D341Med (cell line): ENCODE measurements around the gene UBE2G2.

Experiments used
- DNase-seq: peaks from one replicate; pipeline ENCODE4 v3.0.0; 2012; ENCODE audit warnings: low spot score

The UBE2G2 gene

GRCh38 chr21:44724926-44725325 is 76.7 kb downstream of the UBE2G2 start:
- DNase-seq: no peak

- DNase-seq: no peak
These were observed 77.4 kb downstream of the UBE2G2 start for GRCh38 chr21:44724196-44724595.

DNA sequence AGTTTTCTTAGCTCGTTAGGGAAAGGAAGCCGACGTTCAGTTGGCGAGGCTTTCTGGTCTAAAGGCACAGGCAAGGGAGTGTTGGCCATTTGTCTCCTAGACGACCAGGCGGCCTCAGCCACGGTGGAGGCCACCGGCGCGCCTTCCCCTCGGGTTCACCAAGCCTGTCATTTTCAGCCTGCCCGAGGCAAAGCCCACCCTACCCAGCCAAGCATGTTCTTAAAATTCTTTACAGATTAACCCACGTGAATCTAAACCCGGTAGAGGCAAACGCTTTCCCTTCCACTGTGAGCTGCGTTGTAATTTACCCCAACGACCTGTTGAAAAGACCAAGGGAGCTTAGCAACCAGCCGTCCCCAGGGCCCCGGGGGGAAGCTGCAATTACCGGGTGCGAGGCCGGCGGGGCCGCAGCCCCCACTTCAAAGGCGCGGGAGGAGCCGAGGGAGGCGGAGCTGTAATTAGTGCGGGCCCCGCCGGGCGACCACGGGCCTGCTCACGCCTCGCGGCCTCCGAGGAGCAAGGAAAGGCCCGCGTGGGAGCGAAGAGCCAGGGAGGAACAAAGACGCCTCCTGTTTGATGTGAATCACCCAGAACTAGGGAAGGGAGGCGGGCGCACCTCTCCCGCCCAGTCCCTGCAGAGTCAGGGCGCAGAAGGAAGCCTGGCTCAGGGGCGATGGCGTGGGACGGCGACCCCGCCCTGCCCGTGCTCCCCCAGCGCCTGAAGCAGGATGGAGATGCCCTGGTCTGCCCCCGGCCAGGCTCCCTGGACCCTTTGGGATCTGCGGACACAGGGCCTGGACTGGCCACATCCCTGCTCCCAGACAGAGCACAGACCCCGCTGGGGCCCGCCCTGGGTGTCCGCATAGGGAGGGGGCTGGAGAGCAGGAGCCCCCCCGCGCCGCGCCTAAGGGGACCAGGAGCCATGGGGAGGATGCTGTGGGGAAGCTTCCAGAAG is 78.2 kb downstream of the UBE2G2 start:
- DNase-seq: no peak

DNA sequence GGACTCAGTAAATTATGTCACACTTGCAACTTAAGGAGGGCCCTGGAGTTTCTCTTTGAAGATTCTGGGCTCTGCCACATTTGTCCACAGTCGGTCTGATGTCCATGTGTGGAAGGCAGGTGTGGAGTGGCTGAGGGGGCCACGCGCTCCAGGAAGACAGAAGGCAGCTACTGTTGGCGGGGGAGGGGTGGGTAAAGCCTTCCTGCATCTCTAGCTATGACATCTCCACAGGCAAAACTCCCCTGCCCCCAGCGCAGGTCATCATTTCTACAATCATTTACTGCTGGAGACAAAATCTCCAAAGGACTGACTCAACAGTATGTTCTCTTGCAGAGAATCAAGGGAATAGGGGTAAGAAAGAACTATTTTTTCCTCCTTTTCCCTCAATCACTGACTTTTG is 78.9 kb downstream of the UBE2G2 start:
- no peak for DNase-seq

- DNase-seq: no peak
These were observed 81.5 kb downstream of the UBE2G2 start for GRCh38 chr21:44720170-44720569.
